IPS-20b (cell line): ENCODE data around the gene ABCD1.
"Not testable (repeated sequence)": the region's sequence is repeated elsewhere in the genome, so short reads cannot be mapped to it uniquely, and the experiment has no call there.

Experiments
- H3K27ac ChIP-seq: one replicate; pipeline ENCODE4 v1.5.1; 2013; ENCODE audit warnings: low read length
- H3K27me3 ChIP-seq: 2 replicates; pipeline ENCODE4 v1.6.1; 2013; ENCODE audit warnings: mild to moderate bottlenecking, low read length, inconsistent platforms; ENCODE audit not compliant: insufficient read depth
- H3K36me3 ChIP-seq: 2 replicates; pipeline ENCODE4 v1.6.1; 2013; ENCODE audit warnings: low read depth, mild to moderate bottlenecking, inconsistent platforms, low read length, moderate library complexity; ENCODE audit not compliant: insufficient read depth
- H3K4me1 ChIP-seq: 2 replicates; pipeline ENCODE4 v1.6.1; 2013; ENCODE audit warnings: mild to moderate bottlenecking, control low read depth, inconsistent platforms, low read length, moderate library complexity; ENCODE audit not compliant: insufficient read depth
- H3K4me3 ChIP-seq: 2 replicates; pipeline ENCODE4 v1.5.1; 2013; ENCODE audit warnings: mild to moderate bottlenecking, low read length, inconsistent platforms
- H3K9ac ChIP-seq: 2 replicates; pipeline ENCODE4 v1.6.1; 2013; ENCODE audit warnings: low read depth, mild to moderate bottlenecking, inconsistent platforms, low read length, moderate library complexity
- H3K9me3 ChIP-seq: 2 replicates; pipeline ENCODE4 v1.6.1; 2013; ENCODE audit warnings: mild to moderate bottlenecking, low read depth, low read length, inconsistent platforms; ENCODE audit not compliant: insufficient read depth

Gene ABCD1

DNA sequence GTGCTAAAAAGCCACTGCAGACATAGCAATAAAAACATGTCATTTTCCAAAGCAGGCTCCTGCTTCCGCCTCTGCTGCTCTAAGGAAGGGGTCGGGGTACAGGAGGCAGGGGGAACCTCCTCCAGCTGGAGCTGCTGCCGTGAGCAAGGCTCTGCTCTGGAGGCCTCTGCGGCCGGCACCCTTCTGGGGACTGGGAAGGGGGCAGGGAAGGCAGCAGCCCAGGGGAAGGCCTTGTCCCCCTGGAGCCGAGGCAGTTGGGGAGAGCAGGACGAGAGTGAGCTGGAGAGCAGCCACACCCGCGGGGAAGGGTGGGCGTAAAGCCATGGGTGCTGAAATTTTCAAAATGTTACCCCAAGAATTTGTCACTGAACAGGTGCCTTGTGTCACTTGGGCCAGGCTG lies 28.1 kb upstream of the ABCD1 start:
- H3K36me3 ChIP-seq: peaks cover 20% of the 10 kb centered on the region

GRCh38 chrX:153696986-153697722 lies 27.5 kb upstream of the ABCD1 start:
- not testable (repeated sequence) for H3K9me3 ChIP-seq, H3K4me3 ChIP-seq, H3K27me3 ChIP-seq, H3K27ac ChIP-seq, H3K9ac ChIP-seq, H3K4me1 ChIP-seq
- H3K36me3 ChIP-seq: peaks cover 20% of the 10 kb centered on the region; the same call in 1 of the 2 replicates

More for the DNA sequence above, 28.1 kb upstream of the ABCD1 start:
- H3K9ac ChIP-seq, H3K27ac ChIP-seq, H3K4me1 ChIP-seq, H3K27me3 ChIP-seq, H3K9me3 ChIP-seq, H3K4me3 ChIP-seq: not testable (repeated sequence)

DNA sequence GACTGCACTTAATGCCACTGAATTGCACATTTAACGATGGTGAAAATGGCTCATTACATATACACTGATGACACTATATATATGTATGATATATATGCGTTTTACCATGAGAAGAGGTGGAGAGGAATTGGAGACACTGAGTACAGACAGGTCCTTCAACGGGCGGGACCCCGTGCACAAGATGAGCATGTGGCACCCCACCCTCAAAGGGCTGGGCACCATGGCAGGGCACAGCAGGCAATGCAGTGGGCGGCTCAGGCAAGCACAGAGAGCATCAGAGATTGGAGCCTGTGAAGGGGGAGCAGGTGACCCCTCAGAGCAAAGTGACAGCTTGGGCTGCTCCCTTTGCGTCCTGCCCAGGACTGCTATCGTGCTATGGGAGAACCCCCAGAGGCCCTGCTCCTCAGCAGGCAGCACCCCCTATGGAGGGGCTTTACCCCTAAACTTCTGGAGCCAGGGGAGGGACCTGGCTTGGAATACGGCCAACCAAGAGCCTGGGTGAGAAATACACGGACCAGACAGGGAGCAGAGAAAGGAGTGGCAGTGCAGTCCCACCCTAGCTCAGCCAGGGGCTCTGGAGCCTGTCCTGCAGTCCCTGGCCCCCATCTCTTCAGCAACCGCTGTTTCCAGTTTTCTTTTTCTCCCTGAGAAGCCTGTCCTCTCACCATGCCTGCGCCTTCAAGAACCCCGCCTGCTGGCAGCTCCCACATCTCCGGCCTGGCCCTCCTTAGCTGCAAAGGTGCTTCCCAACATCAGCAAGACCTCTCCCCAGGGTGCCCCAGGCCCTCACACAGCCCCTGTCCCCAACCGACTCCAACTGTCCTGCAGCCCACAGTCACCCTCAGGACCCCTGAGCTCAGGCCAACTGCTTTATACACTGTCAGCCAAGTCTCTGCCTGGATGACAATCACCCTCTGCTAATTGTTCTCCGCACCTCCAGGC lies 26.5 kb upstream of the ABCD1 start:
- Histone ChIP-seq H3K36me3 (peaks cover 24% of the 10 kb centered on the region; the same call in 1 of the 2 replicates), H3K27ac (no peak overlapping the region), H3K9ac (no peak overlapping the region), H3K27me3 (no peaks in the 10 kb centered on the region), H3K4me1 (no peaks in the 10 kb centered on the region), H3K4me3 (no peak overlapping the region), H3K9me3 (no peaks in the 10 kb centered on the region)

GRCh38 chrX:153699210-153699783 lies 25.4 kb upstream of the ABCD1 start:
- not testable (repeated sequence) for H3K4me1 ChIP-seq, H3K27ac ChIP-seq, H3K9me3 ChIP-seq, H3K9ac ChIP-seq, H3K27me3 ChIP-seq, H3K4me3 ChIP-seq
- peaks cover 32% of the 10 kb centered on the region for H3K36me3 ChIP-seq

DNA sequence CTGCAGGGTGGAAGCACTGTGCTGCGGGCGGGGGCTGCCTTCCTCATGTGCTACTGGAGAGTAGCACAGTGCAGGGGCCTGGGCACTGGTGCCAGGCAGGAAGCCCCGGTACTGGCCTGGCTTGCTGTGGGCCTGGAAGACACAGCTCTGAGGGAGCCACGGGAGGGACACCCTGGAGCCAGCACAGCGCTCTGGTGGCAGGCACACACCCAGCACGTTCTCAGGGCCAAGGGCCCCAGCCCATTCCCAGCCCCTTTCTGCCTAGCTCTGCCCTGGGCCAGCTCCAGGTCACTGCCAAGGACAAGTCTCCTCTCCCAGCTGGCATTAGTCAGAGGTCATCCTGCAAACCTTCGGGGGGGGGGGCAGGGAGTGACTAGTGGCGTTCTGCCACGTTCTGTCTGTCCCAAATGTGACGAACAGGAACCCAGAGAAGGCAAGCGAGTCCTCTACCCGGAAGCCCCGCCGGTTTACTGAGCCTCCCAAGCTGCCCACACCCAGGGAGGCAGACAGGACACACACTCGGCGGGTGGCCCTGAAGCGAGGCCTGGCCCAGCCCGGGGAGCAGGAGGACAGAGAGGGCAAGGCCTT lies 24.8 kb upstream of the ABCD1 start:
- not testable (repeated sequence) for H3K4me1 ChIP-seq, H3K4me3 ChIP-seq, H3K27ac ChIP-seq, H3K9ac ChIP-seq, H3K9me3 ChIP-seq, H3K27me3 ChIP-seq
- peaks cover 38% of the 10 kb centered on the region for H3K36me3 ChIP-seq

- Histone ChIP-seq H3K4me1 (no peaks in the 10 kb centered on the region), H3K36me3 (peaks cover 41% of the 10 kb centered on the region), H3K9me3 (no peaks in the 10 kb centered on the region), H3K4me3 (no peak overlapping the region), H3K27ac (no peak overlapping the region), H3K9ac (no peak overlapping the region), H3K27me3 (no peaks in the 10 kb centered on the region)
These were observed 24.2 kb upstream of the ABCD1 start for GRCh38 chrX:153700376-153700945.

- Histone ChIP-seq H3K36me3 (peaks cover 36% of the 10 kb centered on the region), H3K27ac (no peak overlapping the region), H3K9ac (no peak overlapping the region)
These were observed 23.7 kb upstream of the ABCD1 start for GRCh38 chrX:153700967-153701366.

DNA sequence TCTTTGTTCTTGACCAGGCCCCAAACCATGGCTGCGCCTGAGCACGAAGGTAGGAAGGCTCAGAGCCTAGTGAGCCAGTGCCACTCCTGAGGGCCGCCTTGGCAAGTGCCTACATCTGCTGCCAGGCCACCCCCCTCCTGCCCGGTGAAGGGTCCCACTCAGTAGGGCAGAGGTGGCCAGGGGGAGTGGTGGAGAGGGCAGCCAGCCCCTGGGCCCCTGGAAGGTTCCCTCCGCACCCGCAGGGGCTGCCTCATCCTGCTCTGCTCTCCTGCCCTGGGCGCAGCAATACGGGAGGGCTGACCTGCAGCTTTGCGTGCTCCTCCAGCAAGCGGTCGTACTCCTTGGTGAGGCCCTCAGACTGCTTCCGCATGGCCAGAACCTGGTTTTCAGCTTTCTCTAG lies 22.9 kb upstream of the ABCD1 start:
- no peaks in the 10 kb centered on the region for H3K27me3 ChIP-seq
- no peak overlapping the region for H3K9ac ChIP-seq
- no peaks in the 10 kb centered on the region for H3K4me1 ChIP-seq
- no peaks in the 10 kb centered on the region for H3K9me3 ChIP-seq
- H3K36me3 ChIP-seq: peaks cover 35% of the 10 kb centered on the region
- no peak overlapping the region for H3K27ac ChIP-seq
- H3K4me3 ChIP-seq: no peak overlapping the region

More at GRCh38 chrX:153700967-153701366, 23.7 kb upstream of the ABCD1 start:
- Histone ChIP-seq H3K4me1 (no peaks in the 10 kb centered on the region), H3K9me3 (no peaks in the 10 kb centered on the region), H3K27me3 (no peaks in the 10 kb centered on the region), H3K4me3 (no peak overlapping the region)

DNA sequence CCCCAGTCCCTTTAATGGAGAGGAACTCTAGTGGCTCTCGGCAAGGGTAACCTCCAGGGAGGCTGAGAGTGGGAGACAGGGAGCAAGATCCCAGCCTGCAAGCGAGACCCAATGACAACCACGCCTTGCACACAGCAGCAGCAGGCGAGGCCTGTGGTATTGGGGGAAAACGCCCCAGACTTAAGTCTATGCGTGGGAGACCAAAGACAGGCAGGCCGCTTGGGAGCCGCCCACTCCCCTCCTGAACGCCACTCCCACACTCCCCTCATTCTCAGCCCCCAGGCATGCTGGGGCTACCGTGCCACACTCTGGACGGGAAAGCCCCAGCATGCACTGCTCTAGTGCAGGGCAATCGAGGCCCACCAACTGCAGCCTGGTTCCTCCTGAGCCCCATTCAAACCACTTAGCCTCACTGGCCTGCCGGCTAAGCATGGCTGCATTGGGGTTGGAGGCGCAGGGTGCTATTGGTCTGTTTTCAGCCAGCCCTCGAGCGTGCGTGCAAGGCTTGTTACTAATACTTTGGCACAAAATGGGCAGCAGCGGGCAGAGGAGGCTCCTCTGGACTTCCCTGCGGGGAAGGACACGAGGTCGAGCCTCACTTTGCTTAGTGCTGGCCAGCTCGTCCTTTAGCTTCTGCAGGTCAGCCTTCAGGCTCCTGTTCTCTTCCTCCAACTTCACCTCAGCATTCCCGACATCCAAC lies 22.2 kb upstream of the ABCD1 start:
- Histone ChIP-seq H3K9me3 (no peaks in the 10 kb centered on the region), H3K9ac (no peak overlapping the region), H3K27me3 (no peaks in the 10 kb centered on the region), H3K27ac (no peak overlapping the region), H3K4me3 (no peak overlapping the region), H3K36me3 (peaks cover 35% of the 10 kb centered on the region), H3K4me1 (no peaks in the 10 kb centered on the region)

DNA sequence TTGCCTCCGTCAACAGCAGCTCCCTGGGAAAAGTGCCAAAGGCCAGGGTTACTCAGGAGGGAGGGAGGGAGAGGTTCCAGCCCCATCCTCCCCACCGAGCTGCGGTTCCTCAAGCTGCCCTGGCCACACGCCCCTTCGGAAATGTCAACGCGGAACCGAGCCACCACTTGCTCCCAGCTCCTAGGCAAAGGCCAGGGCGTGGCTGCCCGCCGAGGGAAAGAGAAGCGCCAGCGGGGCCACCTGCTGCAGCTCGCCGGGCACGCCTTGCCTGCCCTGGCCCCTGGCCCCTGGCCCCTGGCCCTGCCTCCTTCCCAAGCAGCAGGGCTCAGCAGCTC lies 21.7 kb upstream of the ABCD1 start:
- Histone ChIP-seq H3K9ac (no peak overlapping the region), H3K9me3 (no peaks in the 10 kb centered on the region), H3K4me3 (no peak overlapping the region), H3K36me3 (peaks cover 35% of the 10 kb centered on the region), H3K4me1 (no peaks in the 10 kb centered on the region), H3K27me3 (no peaks in the 10 kb centered on the region), H3K27ac (no peak overlapping the region)

DNA sequence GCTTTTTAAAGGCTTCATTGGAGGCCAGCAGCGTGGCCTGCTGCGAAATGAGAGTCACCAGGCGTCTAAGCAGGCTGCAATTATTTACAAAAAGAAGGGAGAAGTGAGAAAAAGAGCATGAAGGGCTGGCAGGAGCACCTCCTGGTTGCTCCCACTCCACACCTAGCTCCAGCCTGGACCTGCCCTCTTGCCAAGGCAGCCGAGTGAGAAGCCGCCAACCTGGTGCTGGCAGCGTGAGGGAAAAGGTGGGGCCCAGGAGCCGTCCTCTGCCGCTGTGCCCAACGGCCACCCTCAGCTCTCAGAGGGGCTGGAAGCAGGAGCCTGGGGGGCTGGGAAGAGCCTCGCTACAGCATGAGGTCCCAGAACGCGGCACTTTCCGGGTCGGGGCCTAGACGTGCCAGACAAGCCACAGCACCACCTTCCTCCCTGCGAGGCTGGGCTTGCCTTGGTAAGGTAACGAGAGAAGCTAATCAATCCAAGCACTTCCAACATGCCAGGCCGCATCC lies 20.6 kb upstream of the ABCD1 start:
- Histone ChIP-seq H3K9me3 (no peaks in the 10 kb centered on the region), H3K4me3 (no peak overlapping the region), H3K36me3 (peaks cover 36% of the 10 kb centered on the region), H3K27ac (no peak overlapping the region), H3K9ac (no peak overlapping the region), H3K27me3 (no peaks in the 10 kb centered on the region), H3K4me1 (no peaks in the 10 kb centered on the region)
